Stimulated activated CD8-positive, alpha-beta memory T cell treated with anti-CD3 and anti-CD28 coated beads, Interleukin-15, amount 100 ng/mL, for 4 hours (primary cell): ENCODE data around the gene ATP2C1.

Experiments
- DNase-seq, 2 donors: peaks; one replicate each; pipeline ENCODE4 v3.0.0-alpha.2; 2020; ENCODE audit warnings: low read depth in 2 of 2

The ATP2C1 gene

GRCh38 chr3:130895690-130896488, 2.0 kb downstream of the ATP2C1 start:
- DNase-seq: no peak

- no peak for DNase-seq
Measured at GRCh38 chr3:130897316-130897715, 3.4 kb downstream of the ATP2C1 start.

- DNase-seq: no peak
Measured at GRCh38 chr3:130900959-130901358, 7.1 kb downstream of the ATP2C1 start.

- DNase-seq: no peak
Measured at GRCh38 chr3:130901463-130902204, 7.8 kb downstream of the ATP2C1 start.

- DNase-seq: no peak
Measured at GRCh38 chr3:130903412-130903908, 9.6 kb downstream of the ATP2C1 start.

DNA sequence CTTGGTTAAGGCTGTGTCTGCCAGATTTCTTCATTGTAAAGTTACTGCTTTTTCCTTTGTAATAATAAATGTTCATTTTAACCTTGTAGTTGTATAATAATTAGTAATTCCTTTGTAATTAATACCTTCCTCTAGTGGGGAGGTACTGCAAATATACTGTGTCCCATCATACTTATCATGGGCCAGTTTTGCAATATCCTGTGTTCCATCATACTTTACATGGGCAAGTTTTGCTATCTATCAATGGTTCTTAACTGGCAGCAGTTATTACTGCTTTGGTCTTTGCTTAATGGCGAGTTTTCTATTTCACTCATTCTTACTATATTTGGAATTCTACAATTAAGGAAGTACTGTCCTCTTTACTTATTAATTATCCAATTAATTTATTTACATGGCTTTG, 10.6 kb downstream of the ATP2C1 start:
- no peak for DNase-seq

DNA sequence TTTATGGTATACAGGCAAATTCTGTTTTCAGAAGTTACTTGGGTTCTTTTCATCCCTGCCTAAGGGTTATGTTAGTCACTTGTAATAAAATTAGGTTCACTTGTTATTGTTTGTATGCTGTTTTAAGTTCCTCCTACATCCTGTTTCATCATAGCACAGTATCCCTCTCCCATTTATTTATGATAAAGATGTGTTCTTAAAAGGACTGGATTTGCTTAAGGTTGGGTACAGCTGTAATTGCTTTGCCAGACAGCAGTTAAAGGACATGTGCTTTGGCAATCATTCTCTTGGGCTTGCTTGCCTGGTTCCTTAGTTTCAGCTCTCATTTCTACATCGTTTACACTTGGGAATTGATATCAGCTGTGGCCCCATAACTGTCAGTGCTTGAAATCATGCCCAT, 11.7 kb downstream of the ATP2C1 start:
- no peak for DNase-seq

GRCh38 chr3:130906374-130906995, 12.6 kb downstream of the ATP2C1 start:
- no peak for DNase-seq

GRCh38 chr3:130907500-130907899, 13.6 kb downstream of the ATP2C1 start:
- DNase-seq: no peak

- no peak for DNase-seq
Measured at GRCh38 chr3:130907966-130908365, 14.1 kb downstream of the ATP2C1 start.

GRCh38 chr3:130915567-130916292, 21.8 kb downstream of the ATP2C1 start:
- no peak for DNase-seq

DNA sequence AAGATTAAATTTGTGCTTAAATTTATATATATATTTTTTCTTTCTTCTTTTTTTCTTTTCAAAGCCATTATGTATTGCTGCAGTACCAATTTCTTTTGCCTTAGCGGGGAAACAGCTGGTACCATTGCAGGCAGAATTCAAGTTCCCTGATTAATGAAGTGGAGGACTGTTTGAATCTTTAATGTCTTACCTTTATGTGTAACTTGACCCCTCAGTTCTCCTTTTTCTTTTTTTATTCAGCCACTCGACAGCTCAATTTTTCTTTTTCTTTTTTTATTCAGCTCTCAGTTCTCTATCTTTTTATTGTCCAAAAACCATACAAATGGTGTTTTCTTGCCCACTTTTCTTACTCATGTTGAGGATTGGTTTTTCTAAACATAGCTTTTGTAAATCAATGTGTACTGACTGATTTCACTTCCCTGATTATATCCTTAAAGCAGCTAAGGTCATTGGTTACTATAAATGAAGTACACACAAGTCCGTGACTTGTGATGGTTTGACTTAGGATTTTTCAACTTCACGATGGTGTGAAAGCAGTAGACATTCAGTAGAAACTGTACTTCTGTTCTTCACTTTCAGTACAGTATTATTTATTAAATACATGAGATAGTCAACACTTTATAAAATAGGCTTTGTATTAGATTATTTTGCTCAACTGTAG, 22.8 kb downstream of the ATP2C1 start:
- no peak for DNase-seq

DNA sequence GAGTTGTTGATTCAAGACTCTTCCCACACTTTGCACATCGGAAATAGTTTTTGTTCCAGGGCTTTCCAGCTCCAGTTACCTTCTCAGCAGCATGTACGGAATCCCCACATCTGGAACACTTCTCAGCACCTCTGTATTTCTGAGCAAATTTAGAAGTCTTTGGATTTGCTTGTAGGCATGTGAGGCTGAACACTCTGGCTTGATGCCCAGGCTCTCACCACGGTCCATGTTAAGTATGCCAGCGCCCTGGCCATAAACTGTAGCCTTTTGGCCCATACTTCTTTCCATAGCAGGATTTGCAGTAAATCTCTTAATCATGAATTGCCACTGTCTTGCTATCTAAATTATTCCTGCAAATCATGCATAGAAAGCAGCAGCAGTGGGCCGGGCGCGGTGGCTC, 24.4 kb downstream of the ATP2C1 start:
- DNase-seq: no peak

DNA sequence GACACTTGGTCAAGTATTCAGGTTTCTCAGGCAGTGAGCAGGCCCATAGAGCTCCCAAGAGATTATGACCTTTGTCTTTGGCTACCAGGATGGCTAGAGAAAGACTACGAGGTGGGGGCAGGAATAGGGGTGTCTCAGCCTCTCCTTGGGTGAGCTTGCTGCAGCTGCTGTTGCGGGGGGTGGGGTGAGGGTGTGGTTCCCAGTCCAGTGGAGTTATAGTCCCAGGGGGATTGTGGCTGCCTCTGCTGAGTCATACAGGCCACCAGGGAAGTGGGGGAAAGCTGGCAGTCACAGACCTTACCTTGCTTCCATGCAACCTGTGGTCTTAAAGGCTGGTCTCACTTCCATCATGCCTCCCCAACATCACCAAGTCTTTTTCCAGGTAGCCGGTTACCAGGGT, 31.7 kb downstream of the ATP2C1 start:
- no peak for DNase-seq

- DNase-seq: no peak
Measured at GRCh38 chr3:130926504-130926903, 32.6 kb downstream of the ATP2C1 start.

- no peak for DNase-seq
Measured at GRCh38 chr3:130929804-130930203, 35.9 kb downstream of the ATP2C1 start.

- no peak for DNase-seq
Measured at GRCh38 chr3:130932979-130933378, 39.1 kb downstream of the ATP2C1 start.

GRCh38 chr3:130933801-130934345, 40.0 kb downstream of the ATP2C1 start:
- no peak for DNase-seq

GRCh38 chr3:130934442-130935089, 40.7 kb downstream of the ATP2C1 start:
- no peak for DNase-seq

DNA sequence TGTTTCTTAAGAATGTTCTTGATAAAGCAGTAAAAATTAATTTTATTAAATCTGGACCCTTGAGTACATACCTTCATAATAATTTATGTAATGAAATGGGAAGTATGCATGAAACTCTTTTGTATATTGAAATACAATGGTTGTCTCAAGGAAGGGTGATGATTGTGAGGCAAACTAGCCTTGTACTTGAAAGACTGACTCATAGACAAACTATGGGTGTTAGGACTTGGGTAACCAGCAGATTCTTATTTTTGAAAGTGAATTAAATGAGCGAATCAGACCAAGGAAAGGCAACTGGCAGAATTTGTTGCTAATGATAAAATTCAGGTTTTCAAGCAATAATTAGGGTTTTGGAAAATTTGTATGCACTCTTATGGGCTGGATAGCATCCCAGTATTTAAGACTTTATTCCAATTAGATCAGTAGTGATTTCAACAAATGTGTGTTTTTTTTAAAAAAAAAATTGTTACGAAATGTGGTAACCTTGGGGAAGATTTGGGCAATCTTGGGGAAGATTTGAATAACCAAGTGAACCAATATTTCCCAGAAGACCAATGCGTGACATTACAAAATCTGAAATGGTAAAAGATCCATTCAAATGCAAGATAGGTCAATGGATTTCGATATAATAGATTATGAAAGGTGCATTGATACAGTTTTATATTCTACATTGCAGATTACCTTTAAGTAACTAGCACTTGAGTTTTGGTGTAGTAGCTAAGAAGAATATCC, 42.0 kb downstream of the ATP2C1 start:
- no peak for DNase-seq
